ENCODE results near the gene MLLT6.

The MLLT6 gene

GRCh38 chr17:38703742-38704605, 1.1 kb upstream of the MLLT6 start:
- DNase-seq, result peak; percentile 93
- in situ Hi-C loops (cut with MboI; ENCODE audit: low pct_unique_long_range_greater_than_20kb, low sequenced_read_pairs), result no loop called here

- in situ Hi-C loops (cut with MboI; ENCODE audit: low pct_unique_long_range_greater_than_20kb, low sequenced_read_pairs), result no loop called here
- no peak for DNase-seq
Observed at GRCh38 chr17:38705523-38705802, 390 bp downstream of the MLLT6 start.

- in situ Hi-C loops (cut with MboI; ENCODE audit: low pct_unique_long_range_greater_than_20kb, low sequenced_read_pairs), result no loop called here
- peak; percentile 50 for DNase-seq
Observed at GRCh38 chr17:38705803-38706504, 881 bp downstream of the MLLT6 start.

- DNase-seq, result peak; percentile 36
- in situ Hi-C loops (cut with MboI; ENCODE audit: low pct_unique_long_range_greater_than_20kb, low sequenced_read_pairs), result no loop called here
Observed at GRCh38 chr17:38706505-38707216, 1.6 kb downstream of the MLLT6 start.

GRCh38 chr17:38707678-38708351, 2.7 kb downstream of the MLLT6 start:
- in situ Hi-C loops (cut with MboI; ENCODE audit: low pct_unique_long_range_greater_than_20kb, low sequenced_read_pairs), result no loop called here
- DNase-seq, result no peak

GRCh38 chr17:38709104-38709820, 4.2 kb downstream of the MLLT6 start:
- in situ Hi-C loops (cut with MboI; ENCODE audit: low pct_unique_long_range_greater_than_20kb, low sequenced_read_pairs), result no loop called here
- no peak for DNase-seq

- no peak for DNase-seq
- in situ Hi-C loops (cut with MboI; ENCODE audit: low pct_unique_long_range_greater_than_20kb, low sequenced_read_pairs), result no loop called here
Observed at GRCh38 chr17:38709864-38710603, 5.0 kb downstream of the MLLT6 start.

- in situ Hi-C loops (cut with MboI; ENCODE audit: low pct_unique_long_range_greater_than_20kb, low sequenced_read_pairs), result no loop called here
- no peak for DNase-seq
Observed at GRCh38 chr17:38710604-38710962, 5.5 kb downstream of the MLLT6 start.

- DNase-seq, result no peak
- in situ Hi-C loops (cut with MboI; ENCODE audit: low pct_unique_long_range_greater_than_20kb, low sequenced_read_pairs), result no loop called here
Observed at GRCh38 chr17:38710985-38711384, 5.9 kb downstream of the MLLT6 start.

- in situ Hi-C loops (cut with MboI; ENCODE audit: low pct_unique_long_range_greater_than_20kb, low sequenced_read_pairs), result no loop called here
- DNase-seq, result peak; percentile 30
Observed at GRCh38 chr17:38711792-38712571, 6.9 kb downstream of the MLLT6 start.

- in situ Hi-C loops (cut with MboI; ENCODE audit: low pct_unique_long_range_greater_than_20kb, low sequenced_read_pairs), result no loop called here
- no peak for DNase-seq
Observed at GRCh38 chr17:38712593-38712992, 7.5 kb downstream of the MLLT6 start.

- in situ Hi-C loops (cut with MboI; ENCODE audit: low pct_unique_long_range_greater_than_20kb, low sequenced_read_pairs), result no loop called here
- no peak for DNase-seq
Observed at GRCh38 chr17:38713456-38714075, 8.5 kb downstream of the MLLT6 start.

- in situ Hi-C loops (cut with MboI; ENCODE audit: low pct_unique_long_range_greater_than_20kb, low sequenced_read_pairs), result no loop called here
- DNase-seq, result no peak
Observed at GRCh38 chr17:38715216-38715943, 10.3 kb downstream of the MLLT6 start.

- in situ Hi-C loops (cut with MboI; ENCODE audit: low pct_unique_long_range_greater_than_20kb, low sequenced_read_pairs), result no loop called here
- DNase-seq, result no peak
Observed at GRCh38 chr17:38716368-38717005, 11.4 kb downstream of the MLLT6 start.

GRCh38 chr17:38717139-38717745, 12.2 kb downstream of the MLLT6 start:
- no peak for DNase-seq
- in situ Hi-C loops (cut with MboI; ENCODE audit: low pct_unique_long_range_greater_than_20kb, low sequenced_read_pairs), result no loop called here
